Middle frontal gyrus (tissue), 1 donor: ENCODE results near the gene RGS19.
"Not testable (repeated sequence)": the region's sequence is repeated elsewhere in the genome, so short reads cannot be mapped to it uniquely, and the experiment has no call there.

ENCODE experiments used
- DNase-seq: peaks from one replicate; pipeline ENCODE4 v3.0.0-alpha.2; 2015; ENCODE audit warnings: low spot score; ENCODE audit errors: extremely low spot score

The RGS19 gene

GRCh38 chr20:64095455-64095854, 16.1 kb upstream of the RGS19 start:
- no peak for DNase-seq

DNA sequence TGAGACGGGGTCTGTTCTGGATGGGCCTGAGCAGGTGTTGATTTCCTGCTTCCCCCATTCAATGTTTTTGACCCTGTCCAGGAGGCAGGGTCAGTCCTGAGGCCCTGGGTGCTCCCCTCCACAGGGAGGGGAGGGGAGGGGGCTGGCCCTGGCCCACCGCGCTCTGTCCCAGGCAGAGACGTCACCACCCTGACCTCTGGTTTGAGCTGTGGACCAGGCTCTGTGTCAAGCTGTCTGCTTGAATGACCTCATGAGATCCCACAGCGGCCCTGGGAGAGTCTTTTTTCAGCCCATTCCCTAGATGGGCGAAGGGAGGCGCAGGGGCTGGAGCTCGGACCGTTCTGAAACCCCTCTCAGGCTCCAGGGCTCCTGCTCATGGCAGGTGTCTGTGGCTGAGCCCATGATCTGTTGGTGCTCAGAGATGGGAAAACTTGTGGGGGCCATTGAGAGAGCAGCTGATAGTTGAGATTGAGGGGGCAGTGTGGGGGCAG, 13.7 kb upstream of the RGS19 start:
- DNase-seq = no peak

GRCh38 chr20:64092258-64093012, 13.1 kb upstream of the RGS19 start:
- DNase-seq = no peak

- no peak for DNase-seq
Measured at GRCh38 chr20:64091770-64092169, 12.5 kb upstream of the RGS19 start.

GRCh38 chr20:64091340-64091739, 12.0 kb upstream of the RGS19 start:
- DNase-seq = no peak

- no peak for DNase-seq
Measured at GRCh38 chr20:64090165-64090564, 10.8 kb upstream of the RGS19 start.

DNA sequence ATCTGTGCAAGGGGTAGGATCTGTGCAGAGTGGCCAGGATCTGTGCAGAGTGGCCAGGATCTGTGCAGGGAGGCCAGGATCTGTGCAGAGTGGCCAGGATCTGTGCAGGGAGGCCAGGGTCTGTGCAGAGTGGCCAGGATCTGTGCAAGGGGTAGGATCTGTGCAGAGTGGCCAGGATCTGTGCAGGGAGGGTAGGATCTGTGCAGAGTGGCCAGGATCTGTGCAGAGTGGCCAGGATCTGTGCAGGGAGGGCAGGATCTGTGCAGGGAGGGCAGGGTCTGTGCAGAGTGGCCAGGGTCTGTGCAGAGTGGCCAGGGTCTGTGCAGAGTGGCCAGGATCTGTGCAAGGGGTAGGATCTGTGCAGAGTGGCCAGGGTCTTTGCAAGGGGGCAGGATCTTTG, 9.3 kb upstream of the RGS19 start:
- DNase-seq = not testable (repeated sequence)

GRCh38 chr20:64087226-64087825, 8.0 kb upstream of the RGS19 start:
- not testable (repeated sequence) for DNase-seq

- no peak for DNase-seq
Measured at GRCh38 chr20:64086801-64087200, 7.5 kb upstream of the RGS19 start.

DNA sequence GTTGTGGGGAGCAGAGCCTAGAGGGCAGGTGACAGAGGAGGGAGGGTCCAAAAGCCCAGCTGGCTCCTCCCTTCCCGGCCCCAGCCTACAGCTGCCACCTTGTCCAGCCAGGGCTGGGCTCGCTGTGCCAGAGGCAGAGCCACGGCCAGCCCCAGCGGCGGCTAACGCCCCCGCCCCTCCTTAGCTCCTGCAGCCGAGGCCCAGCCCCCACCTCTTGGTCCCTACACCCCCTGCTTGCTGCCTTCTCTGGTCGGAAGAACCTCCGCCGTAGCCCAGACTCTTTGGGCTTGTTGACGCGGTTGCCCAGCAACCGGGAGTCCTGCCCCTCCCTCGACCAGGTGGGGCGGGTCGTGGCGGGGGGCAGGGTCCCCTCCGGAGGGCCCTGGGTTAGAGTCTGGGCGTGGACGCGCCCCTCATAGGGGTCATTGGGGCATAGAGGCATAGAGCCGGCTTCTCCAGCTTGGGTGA, 5.4 kb upstream of the RGS19 start:
- no peak for DNase-seq

DNA sequence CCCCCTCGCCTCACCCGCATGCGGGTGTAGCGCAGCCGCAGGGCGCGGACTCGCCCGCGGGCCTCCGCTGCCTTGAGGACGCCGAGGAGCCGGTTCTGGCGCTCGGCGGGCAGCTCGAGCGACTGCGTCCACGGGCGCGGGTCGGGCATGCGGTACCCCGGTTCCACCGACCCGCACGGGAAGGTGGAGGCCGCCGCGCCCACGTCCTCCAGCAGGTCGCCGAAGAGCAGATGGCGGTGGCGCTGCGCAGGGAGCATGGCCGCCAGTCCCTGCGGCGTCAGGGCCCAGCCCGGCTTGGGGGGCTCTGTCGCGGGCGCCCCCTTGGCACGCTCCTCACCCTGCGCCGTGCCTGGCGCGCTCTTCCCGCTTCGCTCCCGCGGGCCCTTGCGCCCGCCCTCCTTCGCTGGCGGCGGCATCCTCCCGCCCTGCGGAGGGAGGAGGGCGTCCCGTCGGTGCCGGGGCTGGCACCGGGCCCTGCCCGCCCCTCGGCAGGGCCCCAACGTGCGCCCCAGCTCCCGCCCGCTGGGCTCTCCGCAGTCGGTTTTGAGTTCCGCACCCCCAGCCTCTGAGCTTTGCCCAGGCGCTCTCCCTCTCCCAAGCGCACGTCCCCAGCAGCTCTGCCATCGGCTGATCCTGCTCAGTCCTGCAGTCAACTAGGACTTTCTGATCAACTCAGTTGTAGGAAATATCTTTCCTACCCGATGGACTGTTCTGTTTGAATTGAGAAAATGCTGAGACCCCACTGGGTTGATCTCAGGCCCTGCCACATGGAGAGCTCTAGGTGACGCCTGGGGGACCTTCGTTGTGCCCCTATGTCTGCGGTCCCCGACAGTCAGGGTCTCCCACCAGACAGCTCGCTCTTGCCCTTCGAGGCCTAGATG, 4.7 kb upstream of the RGS19 start, which contains the start of gene LKAAEAR1:
Gene LKAAEAR1, minus strand, starts transcription at position 595 of the 881 bp plus-strand sequence. Its CDS starts 179 bp downstream, at position 416.
- no peak for DNase-seq

DNA sequence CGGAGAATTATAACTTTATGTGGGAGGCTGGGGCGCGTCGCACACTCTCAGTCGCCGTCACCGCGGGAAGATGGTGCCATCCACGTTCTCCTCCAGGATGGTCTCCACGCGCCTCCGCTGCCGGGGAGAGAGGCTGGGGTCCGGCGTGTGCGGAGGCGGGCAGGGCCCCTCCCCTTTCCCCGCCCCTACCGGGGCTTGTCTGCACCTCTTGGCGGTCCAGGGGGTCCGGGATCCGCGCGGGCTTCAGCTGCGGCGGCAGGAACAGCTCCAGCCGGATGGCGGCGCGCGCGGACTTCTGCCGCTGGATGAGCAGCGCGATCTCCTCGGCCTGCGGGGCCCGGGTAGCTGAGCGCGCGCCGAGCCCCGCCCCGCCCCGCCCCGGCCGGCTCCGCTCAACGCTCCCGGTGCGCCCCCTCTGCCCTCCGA, 4.1 kb upstream of the RGS19 start:
- no peak for DNase-seq

- DNase-seq = no peak
Measured at GRCh38 chr20:64082820-64083377, 3.6 kb upstream of the RGS19 start.

GRCh38 chr20:64082126-64082731, 2.9 kb upstream of the RGS19 start:
- no peak for DNase-seq

GRCh38 chr20:64081624-64081964, 2.3 kb upstream of the RGS19 start:
- no peak for DNase-seq

GRCh38 chr20:64080813-64081623, 1.7 kb upstream of the RGS19 start:
- no peak for DNase-seq

DNA sequence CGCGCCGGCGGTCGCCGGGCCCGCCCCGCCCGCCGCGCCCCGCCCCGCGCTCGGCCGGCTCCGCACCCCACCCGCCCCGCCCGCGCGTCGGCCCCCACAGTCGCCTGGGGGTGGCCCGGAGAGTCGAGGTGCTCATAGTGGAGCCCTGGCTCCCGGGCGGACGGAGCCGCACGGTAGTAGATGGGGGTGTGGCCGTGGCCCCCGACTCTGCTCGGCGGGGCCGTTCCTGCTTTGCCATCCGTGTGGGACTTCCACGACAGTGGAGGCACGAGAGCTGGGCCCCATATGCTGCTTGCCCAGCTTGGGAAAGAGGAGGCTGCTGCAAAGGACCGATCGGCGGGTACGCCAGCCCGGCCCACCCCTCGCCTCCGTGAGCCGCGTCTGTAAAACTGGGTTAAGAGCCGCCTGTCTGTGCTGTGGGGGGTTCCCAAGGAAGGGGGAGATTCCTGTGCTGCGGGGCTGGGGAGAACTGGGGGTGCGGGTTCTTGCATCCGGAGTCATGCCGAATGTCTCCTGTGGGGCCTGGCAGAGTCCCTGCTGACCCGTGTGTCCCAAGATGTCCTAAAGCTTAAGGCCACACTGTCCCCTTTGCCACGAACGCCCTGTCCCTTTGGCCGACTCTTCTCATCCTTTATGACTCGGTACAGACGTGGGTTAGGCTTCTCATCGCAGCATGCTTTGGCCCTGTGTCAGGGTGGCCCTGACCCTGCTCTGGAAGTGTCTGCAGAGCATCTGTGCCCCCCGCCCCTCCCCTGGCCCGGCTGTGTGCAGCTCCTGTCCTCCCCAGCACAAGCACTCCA, 895 bp upstream of the RGS19 start, which contains the start of gene OPRL1:
Gene OPRL1, plus strand, starts transcription at position 70 of the 800 bp plus-strand sequence. CDS start 12,639 bp downstream, outside the sequence.
- DNase-seq = no peak

DNA sequence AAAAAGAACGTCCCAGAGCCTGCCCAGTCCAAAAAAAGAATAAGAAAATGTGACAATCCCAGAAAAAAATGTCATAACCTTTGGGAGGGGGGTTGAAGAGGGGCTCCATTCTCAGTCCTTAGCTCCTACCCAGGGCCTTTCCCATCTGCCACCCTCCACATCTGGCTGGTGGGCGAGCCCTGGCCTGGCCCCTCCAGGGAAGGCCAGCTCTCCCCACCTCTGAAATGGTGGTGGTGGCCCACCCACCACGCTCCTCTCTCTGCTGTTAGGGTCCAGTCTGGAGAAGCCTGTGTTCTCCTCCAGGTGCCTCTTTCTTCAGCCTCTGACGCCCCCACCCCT, 415 bp downstream of the RGS19 start:
- DNase-seq = no peak

DNA sequence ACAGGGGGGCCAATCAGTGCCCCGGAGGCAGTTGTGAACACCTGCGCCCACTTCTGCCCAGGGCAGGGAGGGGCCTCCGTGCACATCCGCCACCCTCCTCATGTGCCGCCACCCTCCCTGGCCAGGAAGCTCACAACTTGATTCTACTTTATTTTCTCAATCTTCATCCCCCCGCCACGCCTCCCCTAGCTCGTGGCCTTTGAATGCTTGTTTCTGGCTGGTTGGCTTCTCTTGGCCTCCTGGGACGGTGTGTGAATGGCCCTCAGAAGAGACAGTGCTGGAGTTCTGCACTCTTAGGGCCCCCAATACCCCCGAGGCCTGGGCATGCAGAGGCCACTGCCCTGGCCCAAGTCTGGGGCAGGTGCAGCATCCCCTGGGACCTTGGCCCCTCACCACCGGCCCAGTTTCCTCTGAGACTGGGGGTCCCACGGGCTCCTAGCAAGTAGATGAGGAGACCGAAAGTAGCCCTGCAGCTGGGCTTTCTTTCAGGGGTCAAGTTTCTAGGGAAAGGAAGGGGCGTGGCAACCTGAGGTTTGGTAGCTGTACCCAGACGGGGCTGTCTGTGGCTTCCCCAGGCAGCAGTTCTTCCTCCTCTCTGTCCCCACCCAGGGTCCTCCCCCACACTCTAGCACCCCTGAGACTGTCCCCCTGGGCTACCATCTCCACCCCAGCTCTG, 1.3 kb downstream of the RGS19 start:
- DNase-seq = no peak
